ENCODE results near the gene OS9.
"Not testable (repeated sequence)": the region's sequence is repeated elsewhere in the genome, so short reads cannot be mapped to it uniquely, and the experiment has no call there.

The OS9 gene

GRCh38 chr12:57695770-57696432 lies 2.0 kb downstream of the OS9 start:
- no peak for DNase-seq

DNA sequence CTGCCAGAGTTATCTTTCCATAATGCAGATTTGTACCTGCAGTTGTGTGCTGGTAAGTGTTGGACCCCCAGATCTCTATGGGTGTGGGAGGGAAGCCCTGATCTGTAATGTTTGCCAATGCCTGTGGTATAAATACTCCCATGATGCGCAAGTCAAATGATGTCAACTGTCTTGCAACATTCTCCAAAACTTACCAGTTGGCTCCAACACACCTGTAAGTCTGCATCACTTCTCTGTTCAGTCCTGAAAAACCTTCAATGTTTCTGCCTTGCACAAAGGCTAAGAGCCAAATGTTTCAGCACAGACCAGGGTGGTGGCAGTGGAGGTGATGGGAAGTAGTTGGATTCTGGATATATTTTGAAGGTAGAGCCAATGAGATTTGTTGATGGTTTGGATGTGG lies 3.1 kb downstream of the OS9 start:
- no peak for DNase-seq

DNA sequence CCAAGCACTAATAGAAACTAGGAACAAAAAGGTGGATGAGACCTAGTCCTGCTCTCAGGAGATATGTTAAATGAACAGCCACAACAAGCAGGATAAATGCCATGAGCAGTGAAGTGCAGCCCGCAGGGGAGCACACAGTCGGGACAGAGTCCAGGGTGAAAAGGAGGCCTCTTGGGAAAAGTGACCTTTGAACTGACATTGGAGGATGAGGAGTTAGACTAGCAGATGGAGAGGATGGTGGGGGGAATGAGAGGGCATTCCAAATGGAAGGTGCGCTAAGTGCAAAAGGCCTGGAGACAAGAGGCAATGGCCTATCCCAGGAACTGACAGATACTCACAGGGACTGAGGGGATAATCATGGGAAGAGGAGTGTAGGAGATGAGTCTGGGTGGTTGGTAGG lies 4.5 kb downstream of the OS9 start:
- no peak for DNase-seq

- no peak for DNase-seq
Measured at GRCh38 chr12:57700317-57700716, 6.4 kb downstream of the OS9 start.

DNA sequence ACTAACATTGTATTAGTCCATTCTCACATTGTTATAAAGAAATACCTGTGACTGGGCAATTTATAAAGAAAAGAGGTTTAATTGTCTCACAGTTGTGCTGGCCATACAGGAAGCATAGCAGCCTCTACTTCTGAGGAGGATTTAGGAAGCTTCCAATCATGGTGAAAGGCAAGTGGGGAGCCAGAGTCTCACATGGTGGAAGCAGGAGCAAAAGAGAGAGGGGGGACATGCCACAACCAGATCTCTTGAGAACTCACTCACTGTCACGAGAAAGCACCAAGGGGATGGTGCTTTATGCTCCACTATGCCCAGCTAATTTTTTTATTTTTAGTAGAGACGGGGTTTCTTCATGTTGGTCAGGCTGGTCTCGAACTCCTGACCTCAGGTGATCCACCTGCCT lies 13.3 kb downstream of the OS9 start:
- no peak for DNase-seq

DNA sequence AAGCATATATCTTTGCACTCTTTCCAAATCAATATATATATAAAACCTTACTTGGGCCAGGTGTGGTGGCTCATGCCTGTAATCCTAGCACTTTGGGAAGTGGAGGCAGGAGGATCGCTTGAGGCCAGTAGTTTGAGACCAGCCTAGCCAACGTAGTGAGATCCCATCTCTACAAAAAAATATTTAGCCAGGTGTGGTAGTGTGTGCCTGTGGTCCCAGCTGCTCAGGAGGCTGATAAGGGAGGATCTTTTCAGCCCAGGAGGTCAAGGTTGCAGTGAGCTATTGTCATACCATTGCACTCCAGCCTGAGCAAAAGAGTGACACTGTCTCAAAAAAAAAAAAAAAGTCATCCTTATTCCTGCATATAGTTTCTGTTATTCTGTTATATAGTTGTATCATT lies 14.4 kb downstream of the OS9 start:
- DNase-seq = no peak

DNA sequence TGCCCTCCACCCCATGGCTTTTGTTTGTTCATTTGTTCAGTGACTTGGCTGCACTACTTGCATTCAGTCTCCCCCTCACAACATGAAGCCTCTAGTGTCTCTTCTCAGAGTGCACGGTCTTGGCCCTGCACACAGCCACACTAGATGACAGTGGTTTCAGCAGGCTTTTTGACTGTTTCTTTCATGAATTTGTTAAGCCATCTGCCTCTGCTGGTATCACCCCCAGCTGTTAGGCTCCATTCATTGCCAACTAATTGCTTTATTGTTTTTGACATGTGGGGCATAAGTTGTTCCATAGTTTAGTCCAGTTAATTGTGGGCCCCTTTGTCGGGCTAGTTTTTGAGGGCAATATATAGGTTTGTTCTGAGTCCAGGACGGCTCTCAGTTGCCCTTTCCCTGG lies 18.8 kb downstream of the OS9 start:
- DNase-seq = no peak

DNA sequence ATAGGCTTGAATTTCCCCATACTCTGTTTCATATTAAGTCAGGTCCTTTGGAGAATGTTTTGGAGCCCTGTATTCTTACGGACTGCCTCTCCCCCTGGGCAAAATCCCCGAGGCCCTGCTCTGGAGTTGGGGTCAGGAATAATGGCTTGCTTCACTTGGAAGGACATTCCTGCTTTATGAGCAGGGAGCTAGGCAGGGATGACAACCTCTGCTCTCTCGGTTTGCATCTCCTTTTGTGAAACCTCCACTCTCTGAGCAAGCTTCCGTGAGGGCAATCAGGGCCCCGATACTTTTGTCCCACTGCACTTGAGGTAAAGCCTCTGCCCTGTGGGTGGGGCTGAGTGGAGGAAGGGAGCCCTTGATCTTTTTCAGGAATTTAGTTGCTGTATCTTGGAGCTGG lies 19.3 kb downstream of the OS9 start:
- no peak for DNase-seq

GRCh38 chr12:57715036-57715748 lies 21.3 kb downstream of the OS9 start:
- DNase-seq = not testable (repeated sequence)

GRCh38 chr12:57715786-57716185 lies 21.9 kb downstream of the OS9 start:
- DNase-seq = no peak

DNA sequence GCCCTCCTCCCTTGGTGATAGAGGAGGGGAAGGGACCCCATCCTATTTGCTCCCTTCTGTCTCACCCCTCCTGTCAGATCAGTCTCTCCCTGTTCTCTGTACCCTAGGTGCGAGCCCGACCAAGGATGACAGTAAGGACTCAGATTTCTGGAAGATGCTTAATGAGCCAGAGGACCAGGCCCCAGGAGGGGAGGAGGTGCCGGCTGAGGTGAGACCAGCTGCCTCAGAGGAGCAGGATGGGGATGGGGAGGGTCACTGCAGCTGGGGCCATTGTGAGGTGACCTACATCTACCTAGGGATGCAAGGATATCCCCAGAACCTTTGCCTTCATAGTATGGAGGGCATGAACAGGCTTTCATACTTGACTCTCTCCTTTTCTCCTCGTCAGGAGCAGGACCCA lies 22.4 kb downstream of the OS9 start:
- no peak for DNase-seq

DNA sequence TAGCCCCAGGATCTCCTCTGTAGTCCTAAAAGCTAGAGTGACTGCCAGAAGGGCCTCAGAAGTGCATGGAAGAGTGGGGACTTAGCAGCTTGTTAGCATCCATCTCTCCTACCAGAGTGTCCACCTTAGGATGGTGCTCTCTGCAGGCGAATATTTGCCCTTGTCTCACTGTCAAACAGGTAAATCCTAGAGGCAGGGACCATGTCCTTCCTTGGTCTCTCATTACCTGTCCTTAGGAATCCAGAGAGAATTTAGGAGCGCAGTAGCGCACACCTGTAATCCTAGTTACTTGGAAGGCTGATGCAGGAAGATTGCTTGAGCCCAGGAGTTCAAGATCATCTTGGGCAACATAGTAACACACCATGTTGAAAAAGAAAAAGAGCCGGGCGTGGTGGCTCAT lies 23.2 kb downstream of the OS9 start:
- no peak for DNase-seq

- DNase-seq = no peak
Measured at GRCh38 chr12:57717846-57718640, 24.1 kb downstream of the OS9 start.

DNA sequence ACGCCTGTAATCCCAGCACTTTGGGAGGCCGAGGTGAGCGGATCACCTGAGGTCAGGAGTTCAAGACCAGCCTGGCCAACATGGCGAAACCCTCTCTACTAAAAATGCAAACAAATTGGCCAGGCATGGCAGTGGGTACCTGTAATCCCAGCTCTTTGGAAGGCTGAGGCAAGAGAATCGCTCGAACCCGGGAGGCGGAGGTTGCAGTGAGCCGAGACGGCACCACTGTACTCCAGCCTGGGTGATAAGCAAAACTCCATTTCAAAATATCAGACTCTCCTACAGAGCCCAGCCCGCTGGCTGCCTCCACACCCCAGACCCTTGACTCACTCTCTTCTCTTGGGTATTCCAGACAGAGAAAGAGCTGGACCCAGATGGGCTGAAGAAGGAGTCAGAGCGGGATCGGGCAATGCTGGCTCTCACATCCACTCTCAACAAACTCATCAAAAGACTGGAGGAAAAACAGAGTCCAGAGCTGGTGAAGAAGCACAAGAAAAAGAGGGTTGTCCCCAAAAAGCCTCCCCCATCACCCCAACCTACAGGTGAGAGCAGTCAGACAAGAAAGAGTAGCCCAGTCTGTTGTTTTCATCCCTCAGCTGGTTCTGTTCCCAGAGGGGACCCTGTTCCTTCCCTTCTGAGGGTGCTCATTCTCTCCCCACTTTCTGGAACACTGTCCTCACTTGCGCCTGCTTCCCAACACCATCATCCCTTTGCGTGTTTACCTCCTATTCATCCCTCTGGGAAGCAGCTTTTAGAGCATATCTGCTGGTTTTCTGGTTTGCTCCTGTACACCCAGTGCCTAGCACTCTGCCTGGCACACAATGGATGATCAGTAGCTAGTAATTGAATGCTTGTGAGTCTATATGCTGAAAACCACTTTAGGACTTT lies 25.0 kb downstream of the OS9 start:
- no peak for DNase-seq

GRCh38 chr12:57719777-57720605 lies 26.1 kb downstream of the OS9 start:
- DNase-seq = no peak

DNA sequence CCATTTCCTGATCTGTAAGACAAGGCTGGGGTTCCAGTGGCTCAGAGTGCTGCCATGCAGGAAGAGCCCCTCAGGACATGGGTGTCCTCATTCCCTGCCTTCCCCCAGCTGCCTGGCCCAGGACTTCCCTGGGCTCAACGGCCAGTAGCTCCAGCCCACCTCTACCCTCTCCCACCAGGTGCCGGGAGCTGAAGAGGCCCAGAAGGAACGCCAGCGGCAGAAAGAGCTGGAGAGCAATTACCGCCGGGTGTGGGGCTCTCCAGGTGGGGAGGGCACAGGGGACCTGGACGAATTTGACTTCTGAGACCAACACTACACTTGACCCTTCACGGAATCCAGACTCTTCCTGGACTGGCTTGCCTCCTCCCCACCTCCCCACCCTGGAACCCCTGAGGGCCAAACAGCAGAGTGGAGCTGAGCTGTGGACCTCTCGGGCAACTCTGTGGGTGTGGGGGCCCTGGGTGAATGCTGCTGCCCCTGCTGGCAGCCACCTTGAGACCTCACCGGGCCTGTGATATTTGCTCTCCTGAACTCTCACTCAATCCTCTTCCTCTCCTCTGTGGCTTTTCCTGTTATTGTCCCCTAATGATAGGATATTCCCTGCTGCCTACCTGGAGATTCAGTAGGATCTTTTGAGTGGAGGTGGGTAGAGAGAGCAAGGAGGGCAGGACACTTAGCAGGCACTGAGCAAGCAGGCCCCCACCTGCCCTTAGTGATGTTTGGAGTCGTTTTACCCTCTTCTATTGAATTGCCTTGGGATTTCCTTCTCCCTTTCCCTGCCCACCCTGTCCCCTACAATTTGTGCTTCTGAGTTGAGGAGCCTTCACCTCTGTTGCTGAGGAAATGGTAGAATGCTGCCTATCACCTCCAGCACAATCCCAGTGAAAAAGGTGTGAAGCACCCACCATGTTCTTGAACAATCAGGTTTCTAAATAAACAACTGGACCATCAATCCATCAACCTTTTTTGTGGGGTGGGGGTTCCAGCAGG lies 27.0 kb downstream of the OS9 start:
- DNase-seq = no peak

DNA sequence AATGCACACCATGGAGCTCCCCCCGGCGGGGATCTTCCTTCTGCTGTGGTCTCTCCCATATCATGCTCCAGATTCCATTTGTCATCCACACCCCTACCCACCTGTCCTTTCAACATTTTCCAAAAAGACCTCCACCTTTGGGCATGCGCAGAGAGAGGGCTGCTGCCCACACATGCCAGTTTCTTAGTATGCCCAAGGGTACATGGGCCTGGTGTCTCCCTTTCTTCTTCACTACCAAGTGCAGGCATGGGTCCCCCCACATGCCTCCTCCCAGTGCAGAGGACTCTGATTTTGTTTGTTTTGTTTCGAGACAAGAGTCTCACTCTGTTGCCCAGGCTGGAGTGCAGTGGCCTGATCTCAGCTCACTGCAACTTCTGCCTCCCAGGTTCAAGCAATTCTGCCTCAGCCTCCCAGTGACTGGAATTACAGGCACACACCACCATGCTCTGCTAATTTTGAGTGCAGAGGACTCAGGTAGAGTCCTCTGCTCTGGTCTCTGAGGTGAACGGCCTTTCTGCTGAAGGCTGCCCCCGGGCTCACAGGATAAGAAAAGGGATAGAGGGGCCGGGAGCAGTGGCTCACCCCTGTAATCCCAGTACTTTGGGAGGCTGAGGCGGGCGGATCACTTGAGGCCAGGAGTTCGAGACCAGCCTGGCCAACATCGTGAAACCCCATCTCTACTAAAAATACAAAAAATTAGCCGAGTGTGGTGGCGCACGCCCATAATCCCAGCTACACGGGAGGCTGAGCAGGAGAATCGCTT lies 28.1 kb downstream of the OS9 start:
- DNase-seq = not testable (repeated sequence)

DNA sequence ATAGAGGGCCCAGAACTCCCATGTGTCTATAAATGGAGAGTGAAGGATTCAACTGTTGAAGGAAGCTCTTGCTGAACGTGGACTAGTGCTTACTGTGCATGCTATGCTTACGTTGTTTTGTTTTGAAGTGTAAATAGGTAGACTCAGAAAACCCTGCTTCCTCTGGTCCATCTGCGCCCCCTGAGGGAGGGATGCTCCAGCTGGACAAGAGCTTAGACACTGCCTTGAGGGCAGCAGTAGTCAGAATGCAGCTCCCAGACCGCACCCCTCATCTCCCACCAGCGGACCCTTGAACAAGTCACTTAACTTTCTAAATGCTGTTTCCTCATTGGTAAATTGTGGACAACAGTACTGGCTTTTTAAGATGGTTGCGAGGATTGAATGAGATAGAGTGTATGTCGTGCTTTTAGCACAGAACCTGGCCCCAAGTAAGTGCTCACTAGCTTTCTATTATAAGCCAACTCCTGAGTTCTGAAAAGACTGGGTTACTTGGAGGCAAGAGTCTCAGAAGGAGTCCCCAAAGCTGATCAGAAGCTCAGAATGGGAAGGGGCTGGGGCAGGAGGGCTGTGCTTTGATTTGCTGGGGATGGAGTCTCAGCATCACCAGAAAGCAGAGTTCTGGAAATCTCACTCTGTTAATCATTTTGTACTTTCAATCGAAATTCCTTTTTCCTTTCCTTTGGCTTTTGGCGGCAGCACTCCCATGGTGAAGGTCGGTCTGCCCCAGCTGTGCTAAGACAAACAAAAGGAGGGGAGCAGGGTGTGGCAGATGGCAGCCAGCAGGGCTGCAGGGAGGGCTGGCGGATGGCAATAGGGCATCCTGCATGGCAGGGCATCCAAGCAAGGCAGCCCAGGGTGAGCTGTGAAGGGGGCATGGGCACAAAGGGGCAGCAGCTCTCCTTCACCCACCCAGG lies 29.0 kb downstream of the OS9 start:
- DNase-seq = no peak

- no peak for DNase-seq
Measured at GRCh38 chr12:57723630-57723962, 29.7 kb downstream of the OS9 start.
